CD4-positive, alpha-beta T cell treated with Interleukin-4 for 4 hours (primary cell): ENCODE measurements around the gene PTTG1.

Experiments used
- DNase-seq: peaks from one replicate; pipeline ENCODE4 v3.0.0-alpha.2; 2020

Gene PTTG1

GRCh38 chr5:160475864-160476438 is 54.3 kb downstream of the PTTG1 start:
- DNase-seq, result no peak

- DNase-seq, result peak; percentile 48
Observed at GRCh38 chr5:160477266-160477970, 55.8 kb downstream of the PTTG1 start.

- no peak for DNase-seq
Observed at GRCh38 chr5:160478163-160478562, 56.5 kb downstream of the PTTG1 start.
